DND-41 (cell line): ENCODE results near the gene ZNG1A.
"Not testable (repeated sequence)": the region's sequence is repeated elsewhere in the genome, so short reads cannot be mapped to it uniquely, and the experiment has no call there.

Experiments
- EZH2 ChIP-seq: IDR thresholded peaks from 3 replicates; pipeline ENCODE4 v1.6.1; 2012; ENCODE audit warnings: borderline replicate concordance, low read depth, mild to moderate bottlenecking, moderate library complexity, low read length, inconsistent platforms; ENCODE audit not compliant: severe bottlenecking
- TF ChIP-seq, protein P1 (sequence below): IDR thresholded peaks from 2 replicates; pipeline ENCODE4 v1.5.1; 2012; ENCODE audit warnings: borderline replicate concordance, low read length, moderate library complexity, mild to moderate bottlenecking; ENCODE audit not compliant: poor library complexity, severe bottlenecking; ENCODE audit errors: extremely low read depth

DNA sequence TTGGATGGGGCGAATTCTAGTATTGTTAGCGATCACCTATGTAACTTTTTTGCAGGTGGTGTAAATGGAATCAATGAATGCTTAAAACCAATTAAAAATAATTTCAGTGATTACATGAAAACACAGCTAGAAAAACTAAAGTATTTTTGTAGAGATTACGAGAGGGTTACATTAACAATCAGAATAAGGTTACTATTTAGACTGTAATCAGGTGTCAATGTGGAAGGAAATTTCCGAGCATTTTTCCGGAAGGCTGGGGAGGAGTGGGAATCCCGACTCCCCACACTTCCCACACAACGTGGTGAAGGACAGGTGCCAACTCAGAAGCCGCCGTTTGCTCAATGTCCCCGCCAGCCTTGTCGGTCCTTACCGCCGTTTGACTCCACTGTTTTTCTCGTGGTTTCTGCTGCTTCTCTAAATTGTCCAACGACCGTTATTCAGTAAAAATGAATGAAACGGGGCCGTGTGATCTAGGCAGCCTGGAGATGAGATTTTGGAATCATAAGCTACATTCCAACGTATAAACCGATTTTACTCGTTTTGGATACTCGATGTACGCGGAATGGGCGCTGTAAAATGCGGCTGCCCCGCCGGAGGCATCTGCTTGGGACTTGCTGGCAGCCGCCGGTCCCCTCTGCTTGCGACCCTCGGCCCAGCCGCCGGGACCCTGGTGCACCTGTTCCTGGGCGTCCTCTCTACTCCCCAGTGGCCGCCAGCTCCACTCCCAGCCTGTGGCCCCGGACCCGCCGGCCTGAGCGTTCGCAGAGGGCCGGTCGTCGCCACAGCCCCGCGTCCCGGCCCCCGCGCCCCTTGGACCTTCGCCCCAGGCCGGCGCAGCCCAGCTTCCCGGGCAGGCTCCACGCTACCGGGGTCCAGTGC lies 66.0 kb downstream of the ZNG1A start:
- not testable (repeated sequence) for TF ChIP-seq EZH2
- TF ChIP-seq, protein P1, sequence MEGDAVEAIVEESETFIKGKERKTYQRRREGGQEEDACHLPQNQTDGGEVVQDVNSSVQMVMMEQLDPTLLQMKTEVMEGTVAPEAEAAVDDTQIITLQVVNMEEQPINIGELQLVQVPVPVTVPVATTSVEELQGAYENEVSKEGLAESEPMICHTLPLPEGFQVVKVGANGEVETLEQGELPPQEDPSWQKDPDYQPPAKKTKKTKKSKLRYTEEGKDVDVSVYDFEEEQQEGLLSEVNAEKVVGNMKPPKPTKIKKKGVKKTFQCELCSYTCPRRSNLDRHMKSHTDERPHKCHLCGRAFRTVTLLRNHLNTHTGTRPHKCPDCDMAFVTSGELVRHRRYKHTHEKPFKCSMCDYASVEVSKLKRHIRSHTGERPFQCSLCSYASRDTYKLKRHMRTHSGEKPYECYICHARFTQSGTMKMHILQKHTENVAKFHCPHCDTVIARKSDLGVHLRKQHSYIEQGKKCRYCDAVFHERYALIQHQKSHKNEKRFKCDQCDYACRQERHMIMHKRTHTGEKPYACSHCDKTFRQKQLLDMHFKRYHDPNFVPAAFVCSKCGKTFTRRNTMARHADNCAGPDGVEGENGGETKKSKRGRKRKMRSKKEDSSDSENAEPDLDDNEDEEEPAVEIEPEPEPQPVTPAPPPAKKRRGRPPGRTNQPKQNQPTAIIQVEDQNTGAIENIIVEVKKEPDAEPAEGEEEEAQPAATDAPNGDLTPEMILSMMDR = not testable (repeated sequence)
